Breast epithelium (tissue), 3 donors: ENCODE data around the gene FN3K.

Source experiments
- CTCF ChIP-seq, 3 donors: fragments of 450-650 bp; IDR thresholded peaks; one replicate each; pipeline ENCODE4 v1.5.1; 2016 to 2017; ENCODE audit warnings: antibody characterized with exemption in 3 of 3, mild to moderate bottlenecking in 3 of 3, moderate library complexity in 3 of 3
- POLR2A ChIP-seq: fragments of 450-650 bp; IDR thresholded peaks from one replicate; pipeline ENCODE4 v1.6.1; 2016; ENCODE audit warnings: antibody characterized with exemption, mild to moderate bottlenecking, moderate library complexity

- no peak for TF ChIP-seq CTCF (IDR thresholded peaks at IDR 0.05)
- no peak for TF ChIP-seq POLR2A
Observed at GRCh38 chr17:82754297-82755208, 19.1 kb downstream of the FN3K start.
